NCI-H1048 (cell line): ENCODE results near the gene PSME1.

Experiments
- DNase-seq: peaks from one replicate; lab custom pipeline; 2025; lab: John Stamatoyannopoulos, UW

Gene PSME1

GRCh38 chr14:24146978-24147760 is 11.2 kb downstream of the PSME1 start, which contains the start of gene RNF31:
Gene RNF31, plus strand, starts transcription at chr14:24147498. Its CDS starts 201 bp downstream, at chr14:24147699.
- peak; percentile 86 for DNase-seq

GRCh38 chr14:24147761-24148428 is 11.9 kb downstream of the PSME1 start:
- no peak for DNase-seq

DNA sequence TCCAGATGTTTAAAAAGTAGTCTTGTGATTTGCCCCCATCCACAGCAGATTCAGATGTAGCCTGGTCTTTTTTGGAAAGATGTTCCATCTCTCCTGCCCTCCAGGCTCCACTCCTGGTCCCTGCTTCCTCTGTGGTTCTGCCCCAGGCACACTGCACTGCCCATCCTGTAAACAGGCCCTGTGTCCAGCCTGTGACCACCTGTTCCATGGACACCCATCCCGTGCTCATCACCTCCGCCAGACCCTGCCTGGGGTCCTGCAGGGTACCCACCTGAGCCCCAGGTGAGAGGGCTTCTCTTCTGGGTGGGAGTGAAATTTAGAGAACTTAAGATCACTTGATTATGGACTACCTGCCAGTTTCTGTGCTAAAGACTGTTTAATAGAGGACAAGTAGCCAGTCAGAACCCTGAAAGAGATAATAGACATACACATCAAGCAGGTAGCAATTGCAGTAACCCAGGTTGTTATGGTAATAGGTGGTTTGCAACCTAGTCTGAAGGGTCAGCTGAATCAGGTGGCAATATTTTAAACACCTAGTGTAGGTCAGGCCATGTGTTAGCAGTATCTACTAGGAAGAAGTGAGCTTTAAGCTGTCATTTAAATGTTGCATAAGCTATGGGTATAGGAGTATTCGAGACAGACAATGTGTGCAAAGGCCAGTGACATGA is 13.4 kb downstream of the PSME1 start:
- DNase-seq: no peak

GRCh38 chr14:24150061-24150460 is 14.1 kb downstream of the PSME1 start:
- DNase-seq: no peak

DNA sequence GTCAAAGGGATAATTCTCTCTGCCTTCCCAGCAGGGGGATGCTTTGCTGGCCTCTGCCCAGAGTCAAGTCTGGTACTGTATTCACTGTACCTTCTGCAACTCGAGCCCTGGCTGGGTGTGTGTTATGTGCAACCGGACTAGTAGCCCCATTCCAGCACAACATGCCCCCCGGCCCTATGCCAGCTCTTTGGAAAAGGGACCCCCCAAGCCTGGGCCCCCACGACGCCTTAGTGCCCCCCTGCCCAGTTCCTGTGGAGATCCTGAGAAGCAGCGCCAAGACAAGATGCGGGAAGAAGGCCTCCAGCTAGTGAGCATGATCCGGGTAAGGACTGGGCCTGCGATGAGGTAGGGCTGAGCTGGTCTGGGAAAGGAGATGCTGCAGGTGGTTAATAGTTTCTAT is 14.6 kb downstream of the PSME1 start:
- no peak for DNase-seq

DNA sequence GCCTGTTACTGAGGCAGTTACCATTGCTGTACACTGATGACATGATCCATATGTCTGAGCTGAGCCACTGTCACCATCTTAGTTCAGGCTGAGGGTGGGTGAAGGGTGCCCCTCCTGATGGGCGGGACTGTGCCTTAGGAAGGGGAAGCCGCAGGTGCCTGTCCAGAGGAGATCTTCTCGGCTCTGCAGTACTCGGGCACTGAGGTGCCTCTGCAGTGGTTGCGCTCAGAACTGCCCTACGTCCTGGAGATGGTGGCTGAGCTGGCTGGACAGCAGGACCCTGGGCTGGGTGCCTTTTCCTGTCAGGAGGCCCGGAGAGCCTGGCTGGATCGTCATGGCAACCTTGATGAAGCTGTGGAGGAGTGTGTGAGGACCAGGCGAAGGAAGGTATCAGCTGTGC is 15.0 kb downstream of the PSME1 start:
- DNase-seq: no peak

GRCh38 chr14:24151404-24152080 is 15.5 kb downstream of the PSME1 start:
- DNase-seq: no peak

DNA sequence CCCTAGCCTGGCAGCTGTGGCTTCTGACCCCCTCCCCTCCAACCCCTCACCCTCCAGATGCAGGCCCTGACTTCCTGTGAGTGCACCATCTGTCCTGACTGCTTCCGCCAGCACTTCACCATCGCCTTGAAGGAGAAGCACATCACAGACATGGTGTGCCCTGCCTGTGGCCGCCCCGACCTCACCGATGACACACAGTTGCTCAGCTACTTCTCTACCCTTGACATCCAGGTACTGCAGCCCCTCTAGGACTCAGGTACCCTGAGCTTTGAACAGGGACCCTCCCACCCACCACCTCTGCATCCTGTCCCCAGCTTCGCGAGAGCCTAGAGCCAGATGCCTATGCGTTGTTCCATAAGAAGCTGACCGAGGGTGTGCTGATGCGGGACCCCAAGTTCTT is 19.1 kb downstream of the PSME1 start:
- no peak for DNase-seq

DNA sequence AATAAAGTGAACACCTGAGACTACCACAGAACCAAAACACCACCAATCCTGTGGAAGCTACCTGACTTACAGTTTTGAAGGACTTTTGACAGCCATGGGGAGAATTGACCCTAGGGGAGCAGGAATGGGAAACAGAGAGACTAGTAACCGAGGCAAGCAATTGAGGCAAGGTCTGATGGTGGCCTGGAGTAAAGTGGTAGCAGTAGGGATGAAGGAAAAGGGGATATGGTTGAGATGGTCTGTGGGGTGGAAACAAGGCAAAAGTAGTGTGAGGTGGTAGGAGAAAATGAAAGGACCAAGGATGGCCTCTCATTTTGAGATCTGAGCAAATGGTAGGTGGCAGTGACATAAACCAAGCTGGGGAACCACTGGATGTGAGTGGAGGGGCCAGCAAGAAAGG is 20.8 kb downstream of the PSME1 start:
- DNase-seq: no peak

DNA sequence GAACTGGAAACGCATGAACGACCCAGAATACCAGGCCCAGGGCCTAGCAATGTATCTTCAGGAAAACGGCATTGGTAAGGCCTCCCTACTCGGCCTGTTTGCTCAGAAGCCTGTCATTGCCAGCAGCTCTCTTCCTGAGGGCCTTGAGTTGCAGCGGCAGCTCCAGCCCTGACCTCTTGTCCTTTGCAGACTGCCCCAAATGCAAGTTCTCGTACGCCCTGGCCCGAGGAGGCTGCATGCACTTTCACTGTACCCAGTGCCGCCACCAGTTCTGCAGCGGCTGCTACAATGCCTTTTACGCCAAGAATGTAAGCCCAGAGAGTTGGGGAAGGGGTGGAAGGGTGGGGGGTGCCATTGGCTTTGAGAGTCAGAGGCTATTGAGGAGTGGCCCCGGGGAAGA is 21.3 kb downstream of the PSME1 start:
- no peak for DNase-seq

DNA sequence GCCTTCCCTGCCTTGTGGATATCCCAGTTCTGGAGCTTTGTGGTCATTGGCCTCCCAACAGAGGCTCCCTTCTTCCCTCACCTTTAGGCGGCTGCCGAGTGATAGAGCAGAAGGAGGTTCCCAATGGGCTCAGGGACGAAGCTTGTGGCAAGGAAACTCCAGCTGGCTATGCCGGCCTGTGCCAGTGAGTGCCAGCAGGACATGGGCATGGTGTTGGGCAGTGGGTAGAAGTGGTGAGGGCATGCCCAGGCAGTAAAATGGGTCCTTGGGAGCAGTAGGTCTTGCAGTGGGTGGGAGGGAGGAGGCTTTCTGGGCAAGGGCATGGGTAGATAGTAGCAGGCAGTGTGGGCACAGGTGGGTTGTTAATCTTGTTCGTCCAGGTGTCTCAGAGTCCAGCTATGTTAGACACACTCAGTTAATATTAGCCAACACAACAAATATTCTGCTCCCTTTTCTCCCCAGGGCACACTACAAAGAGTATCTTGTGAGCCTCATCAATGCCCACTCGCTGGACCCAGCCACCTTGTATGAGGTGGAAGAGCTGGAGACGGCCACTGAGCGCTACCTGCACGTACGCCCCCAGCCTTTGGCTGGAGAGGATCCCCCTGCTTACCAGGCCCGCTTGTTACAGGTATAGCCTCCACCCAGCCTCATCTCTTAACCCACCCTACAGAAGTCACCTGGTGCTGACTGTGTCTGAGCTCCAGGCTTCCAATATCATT is 23.9 kb downstream of the PSME1 start:
- no peak for DNase-seq

DNA sequence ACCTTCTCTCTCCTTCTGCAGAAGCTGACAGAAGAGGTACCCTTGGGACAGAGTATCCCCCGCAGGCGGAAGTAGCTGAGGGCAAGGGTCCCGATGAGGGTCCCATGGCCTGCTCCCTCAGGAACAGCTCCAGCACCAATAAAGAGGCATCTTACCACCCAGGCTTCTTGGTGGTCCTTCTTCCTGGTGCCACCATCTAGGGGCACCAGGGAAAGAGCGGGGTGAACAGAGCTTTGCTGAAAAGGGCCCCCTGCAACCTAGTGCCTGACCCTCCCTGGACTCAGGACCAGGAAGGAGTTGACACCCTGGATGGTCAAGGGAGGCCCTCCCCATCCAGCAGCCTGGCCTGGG is 24.5 kb downstream of the PSME1 start:
- no peak for DNase-seq

GRCh38 chr14:24160850-24161804 is 25.1 kb downstream of the PSME1 start, which contains the start of gene IRF9:
Gene IRF9, plus strand, starts transcription at chr14:24161265. Its CDS starts 880 bp downstream, at chr14:24162145.
- peak; percentile 89 for DNase-seq

DNA sequence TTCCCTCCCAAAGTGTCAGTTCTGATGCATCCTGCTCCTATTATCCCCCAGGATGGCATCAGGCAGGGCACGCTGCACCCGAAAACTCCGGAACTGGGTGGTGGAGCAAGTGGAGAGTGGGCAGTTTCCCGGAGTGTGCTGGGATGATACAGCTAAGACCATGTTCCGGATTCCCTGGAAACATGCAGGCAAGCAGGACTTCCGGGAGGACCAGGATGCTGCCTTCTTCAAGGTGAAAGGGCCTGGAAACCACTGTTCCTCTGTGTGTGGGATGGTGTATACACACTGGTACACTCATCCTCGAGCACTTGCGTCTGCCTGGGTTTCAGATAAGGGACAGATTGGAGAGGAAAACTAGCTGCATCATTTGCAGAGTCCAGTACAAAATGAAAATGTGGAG is 26.1 kb downstream of the PSME1 start:
- no peak for DNase-seq

DNA sequence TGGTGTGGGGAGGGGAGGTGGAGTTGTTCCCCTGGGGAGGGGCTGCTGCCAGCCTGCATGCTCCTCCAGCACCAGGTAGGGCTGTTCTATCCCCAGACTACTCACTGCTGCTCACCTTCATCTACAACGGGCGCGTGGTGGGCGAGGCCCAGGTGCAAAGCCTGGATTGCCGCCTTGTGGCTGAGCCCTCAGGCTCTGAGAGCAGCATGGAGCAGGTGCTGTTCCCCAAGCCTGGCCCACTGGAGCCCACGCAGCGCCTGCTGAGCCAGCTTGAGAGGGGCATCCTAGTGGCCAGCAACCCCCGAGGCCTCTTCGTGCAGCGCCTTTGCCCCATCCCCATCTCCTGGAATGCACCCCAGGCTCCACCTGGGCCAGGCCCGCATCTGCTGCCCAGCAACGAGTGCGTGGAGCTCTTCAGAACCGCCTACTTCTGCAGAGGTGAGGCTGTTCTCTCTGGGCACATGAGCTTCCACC is 28.6 kb downstream of the PSME1 start:
- DNase-seq: no peak

DNA sequence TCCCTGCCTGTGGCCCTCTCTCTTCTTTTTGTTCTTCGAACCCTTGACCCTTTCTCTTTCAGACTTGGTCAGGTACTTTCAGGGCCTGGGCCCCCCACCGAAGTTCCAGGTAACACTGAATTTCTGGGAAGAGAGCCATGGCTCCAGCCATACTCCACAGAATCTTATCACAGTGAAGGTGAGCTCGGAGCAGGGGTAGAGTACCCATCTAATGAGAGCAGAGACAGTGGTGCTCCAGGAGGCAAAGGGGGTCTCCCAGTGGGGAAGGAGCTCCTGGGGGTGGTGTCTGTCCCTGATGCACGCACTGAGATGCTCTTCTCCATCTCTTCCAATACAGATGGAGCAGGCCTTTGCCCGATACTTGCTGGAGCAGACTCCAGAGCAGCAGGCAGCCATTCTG is 29.8 kb downstream of the PSME1 start:
- no peak for DNase-seq

DNA sequence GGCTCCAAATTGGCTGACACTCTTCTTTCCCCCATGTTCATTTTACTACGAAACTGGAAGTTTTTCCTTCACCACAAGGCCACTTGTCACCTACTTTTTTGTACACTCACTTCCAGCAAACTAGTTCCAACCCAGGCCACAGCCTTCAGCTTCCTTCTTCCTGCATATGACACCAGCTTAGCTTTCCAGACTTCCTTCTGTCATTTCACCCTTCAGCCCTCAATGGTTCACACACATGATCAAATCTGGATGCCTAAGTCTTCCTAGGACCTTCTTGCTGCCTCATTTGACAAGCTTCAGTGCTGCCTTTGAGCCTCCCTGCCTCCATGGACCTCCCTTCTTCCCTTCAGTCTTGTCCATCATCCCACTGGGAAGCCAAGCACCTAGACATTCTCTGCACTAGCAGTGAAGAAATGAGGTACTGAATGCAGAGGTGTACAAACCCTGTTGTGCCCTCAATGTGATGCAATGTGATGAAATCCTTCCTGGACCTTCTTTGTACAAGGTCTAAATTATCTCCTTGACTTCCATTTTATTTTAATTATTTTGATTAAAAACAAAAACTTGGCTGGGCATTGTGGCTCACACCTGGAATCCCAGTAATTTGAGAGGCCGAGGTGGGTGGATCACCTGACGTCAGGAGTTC is 31.6 kb downstream of the PSME1 start:
- DNase-seq: no peak

DNA sequence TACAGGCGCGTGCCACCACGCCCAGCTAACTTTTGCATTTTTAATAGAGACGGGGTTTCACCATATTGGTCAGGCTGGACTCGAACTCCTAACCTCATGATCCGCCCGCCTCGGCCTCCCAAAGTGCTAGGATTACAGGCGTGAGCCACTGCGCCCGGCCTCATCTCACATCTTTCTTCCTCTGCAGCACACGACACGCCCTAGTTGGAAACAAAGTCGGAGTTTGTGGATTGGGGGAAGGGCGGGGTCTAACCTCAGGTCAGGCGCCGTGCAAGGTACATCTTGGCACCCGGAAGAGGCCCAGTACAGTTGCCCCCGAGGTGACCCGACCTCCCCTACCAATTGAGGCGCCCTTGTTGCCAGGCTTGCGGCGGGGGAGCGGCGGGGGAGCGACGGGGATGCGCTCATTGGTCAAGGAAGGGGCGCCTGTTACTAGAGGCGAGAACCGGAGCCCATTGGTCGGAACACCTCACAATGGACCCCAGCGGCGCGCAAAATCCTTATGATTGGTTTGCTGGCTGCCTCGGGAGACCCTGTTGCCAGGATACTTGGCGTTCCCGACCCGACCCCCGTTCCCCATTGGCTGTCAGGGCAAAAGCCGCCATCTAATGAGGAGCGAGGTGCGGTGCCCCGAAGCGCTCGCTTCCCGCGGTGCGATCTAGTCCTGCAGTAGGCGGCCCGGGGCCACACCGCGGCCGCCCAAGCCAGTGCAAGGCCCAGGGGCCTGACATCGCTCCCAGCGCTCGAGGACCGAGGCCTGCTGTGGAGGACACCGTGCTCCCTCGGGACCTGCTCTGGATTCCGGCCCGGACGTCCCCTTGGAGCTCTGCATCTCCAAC is 35.6 kb downstream of the PSME1 start, which contains the start of gene REC8:
REC8 (plus strand) TSS at position 659 of the 839 bp plus-strand sequence. CDS start 473 bp downstream, outside the sequence.
- DNase-seq: peak; percentile 66
